ENCODE results near the gene C3orf18. TPM values are rescaled to one million over a fixed set of nuclear protein-coding genes. Genes with fewer than 3 reads are reported as not detected.

C3orf18 gene
- total RNA-seq, 1 experiment from 2014 or later: 10.1 TPM

DNA sequence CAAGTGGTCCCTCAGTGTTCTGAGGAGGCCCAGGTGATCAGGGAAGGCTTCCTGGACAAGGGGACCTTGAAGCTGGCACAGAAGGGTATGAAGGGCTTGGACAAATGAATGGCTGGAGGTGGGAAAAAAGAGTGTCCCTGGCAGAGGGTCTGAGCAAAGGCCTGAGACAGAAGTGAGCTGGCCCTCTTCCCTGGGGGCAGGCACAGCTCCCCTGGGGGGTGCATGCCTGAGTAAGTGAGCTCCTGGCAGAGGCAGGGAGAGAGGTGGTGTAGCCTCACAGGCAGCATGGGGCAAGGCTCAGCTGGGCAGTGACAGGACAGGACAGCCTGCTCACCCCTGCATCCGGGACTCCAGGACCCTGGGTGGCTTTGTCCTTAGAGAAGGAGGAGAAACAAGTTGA, 58.7 kb downstream of the C3orf18 start:
- no peak for TF ChIP-seq RAD21 (IDR thresholded peaks at IDR 0.05; ENCODE audit: low read depth)
- TF ChIP-seq REST (IDR thresholded peaks at IDR 0.05; ENCODE audit: low read depth): no peak
- TF ChIP-seq JUND (IDR thresholded peaks at IDR 0.05): no peak
- TF ChIP-seq CBX3 (IDR thresholded peaks at IDR 0.05; ENCODE audit: low read depth): no peak
- TF ChIP-seq EZH2phosphoT487 (IDR thresholded peaks at IDR 0.05; ENCODE audit: borderline replicate concordance): no peak
- no peak for TF ChIP-seq CEBPB (IDR thresholded peaks at IDR 0.05; ENCODE audit: low read depth)
- no peak for TF ChIP-seq ZBTB33 (IDR thresholded peaks at IDR 0.05; ENCODE audit: extremely low read depth, insufficient replicate concordance, low read length)
- TF ChIP-seq SP1 (IDR thresholded peaks at IDR 0.05; ENCODE audit: low read depth): no peak
- no peak for TF ChIP-seq POLR2AphosphoS5 (IDR thresholded peaks at IDR 0.05; ENCODE audit: low read depth, low read length)
- no peak for TF ChIP-seq ELF1 (IDR thresholded peaks at IDR 0.05; ENCODE audit: borderline replicate concordance, low read depth)
- TF ChIP-seq CTCF (IDR thresholded peaks at IDR 0.05 in 2 of 3, conservative IDR thresholded peaks at IDR 0.05 in 1 of 3; ENCODE audit: borderline replicate concordance in 1 of 3, insufficient read depth in 1 of 3, low read depth in 2 of 3, low read length in 2 of 3): no peak
- no peak for TF ChIP-seq POLR2A (IDR thresholded peaks at IDR 0.05; ENCODE audit: borderline replicate concordance, extremely low read depth, insufficient read depth, insufficient read length)
- no peak for TF ChIP-seq ZNF274 (IDR thresholded peaks at IDR 0.05; ENCODE audit: low read depth, low read length)
- TF ChIP-seq YY1 (IDR thresholded peaks at IDR 0.05; ENCODE audit: extremely low read depth, insufficient replicate concordance, low read depth, low read length): no peak
- no peak for TF ChIP-seq EZH2 (IDR thresholded peaks at IDR 0.05)
- no peak for TF ChIP-seq SRF (IDR thresholded peaks at IDR 0.05; ENCODE audit: low read depth)
- no peak for TF ChIP-seq MAX (IDR thresholded peaks at IDR 0.05)
- TF ChIP-seq ZFX (IDR thresholded peaks at IDR 0.05): no peak
- TF ChIP-seq ATF3 (IDR thresholded peaks at IDR 0.05): no peak
- no peak for TF ChIP-seq EGR1 (IDR thresholded peaks at IDR 0.05; ENCODE audit: low read depth)
- Histone ChIP-seq H2AFZ (ENCODE audit: low read depth, low read length, poor library complexity, severe bottlenecking) (no peak overlapping the region), H3K9me2 (ENCODE audit: insufficient read depth) (no peaks in the 10 kb centered on the region), H3K4me1 (ENCODE audit: control insufficient read depth in 1 of 2, insufficient read depth in 2 of 2, low read length in 2 of 2) (peaks cover 0 to 2% of the 10 kb centered on the region in 2 experiments; a peak in 1 of 4 replicates), H3K9ac (ENCODE audit: low read length) (no peak overlapping the region), H3K4me3 (replicated peaks in 1 of 2; ENCODE audit: low read depth in 1 of 2, low read length in 2 of 2) (no peak overlapping the region), H3K36me3 (ENCODE audit: control insufficient read depth in 1 of 2, insufficient read depth in 2 of 2, low read length in 2 of 2) (no peaks in the 10 kb centered on the region), H3K4me2 (ENCODE audit: low read length) (no peak overlapping the region), H3K79me2 (ENCODE audit: insufficient read depth, low read length) (no peaks in the 10 kb centered on the region), H4K20me1 (ENCODE audit: insufficient read depth) (no peaks in the 10 kb centered on the region), H3K27ac (ENCODE audit: low read depth, low read length) (no peak overlapping the region), H3K27me3 (ENCODE audit: insufficient read depth, low read length) (peaks cover 5% of the 10 kb centered on the region; the same call in 1 of the 2 replicates), H3K9me3 (ENCODE audit: control insufficient read depth in 1 of 2, insufficient read depth in 1 of 2, low read depth in 1 of 2, low read length in 2 of 2) (no peaks in the 10 kb centered on the region)
- ATAC-seq (no peak), DNase-seq (ENCODE audit: low read depth, low spot score) (no peak)
- POLR2A ChIA-PET: no interaction called here
- RAD21 ChIA-PET (ENCODE audit: low non-redundant PET in 1 of 2, low total read pairs in 2 of 2, uncharacterized antibody in 2 of 2, unreplicated experiment in 2 of 2): no interaction called here
- intact Hi-C loops (cut with micrococcal nuclease): no loop called here
- CTCF ChIA-PET: no interaction called here
- no TSS peak for BruUV-seq (replicated peaks)
